Measurements from ENCODE around the gene ZNRF1. TPM values are rescaled to one million over a fixed set of nuclear protein-coding genes. Genes with fewer than 3 reads are reported as not detected.

The ZNRF1 gene
- total RNA-seq, 3 donors from 2014 or later (not counting 1 experiment from before 2014, with no cell fraction given) = 2.4 to 5.1 (median 3.4) TPM

- no peak overlapping the region for H3K27ac ChIP-seq (ENCODE audit: low read length)
- H3K9me3 ChIP-seq (ENCODE audit: control insufficient read depth, insufficient read depth, low read length) = peaks cover 4% of the 10 kb centered on the region
- no peak overlapping the region for H3K4me3 Mint-ChIP-seq
- H3K27me3 ChIP-seq (ENCODE audit: control insufficient read depth, insufficient read depth, low read length) = no peaks in the 10 kb centered on the region
- no peak for TF ChIP-seq CTCF (IDR thresholded peaks at IDR 0.05)
- H3K4me1 Mint-ChIP-seq = peaks cover under 1% of the 10 kb centered on the region in 2 donors
- intact Hi-C loops (cut with micrococcal nuclease) = no loop called here
- H3K36me3 ChIP-seq (ENCODE audit: control insufficient read depth, insufficient read depth, low read length) = no peaks in the 10 kb centered on the region
- no peaks in the 10 kb centered on the region for H3K27me3 Mint-ChIP-seq (ENCODE audit: low read depth in 2 of 2)
- H3K36me3 Mint-ChIP-seq = peaks cover 14% of the 10 kb centered on the region
- H3K27ac Mint-ChIP-seq = no peak overlapping the region
- WGBS (ENCODE audit: insufficient coverage) = no CpG with 5 or more reads among the region's 3 CpGs
- H3K4me3 ChIP-seq (ENCODE audit: low read length) = no peak overlapping the region
- ATAC-seq = no peak
- peaks cover 3 to 7% of the 10 kb centered on the region in 2 donors for H3K9me3 Mint-ChIP-seq
- H3K4me1 ChIP-seq (ENCODE audit: control insufficient read depth, insufficient read depth, low read length) = no peaks in the 10 kb centered on the region
- no peak for DNase-seq
These were observed 19.1 kb downstream of the ZNRF1 start for GRCh38 chr16:75017670-75018525.

GRCh38 chr16:75019007-75019406 lies 20.2 kb downstream of the ZNRF1 start:
- TF ChIP-seq CTCF (IDR thresholded peaks at IDR 0.05) = no peak
- no peaks in the 10 kb centered on the region for H3K27me3 ChIP-seq (ENCODE audit: control insufficient read depth, insufficient read depth, low read length)
- Mint-ChIP-seq H3K4me1 (no peaks in the 10 kb centered on the region), H3K9me3 (peaks cover 3 to 7% of the 10 kb centered on the region in 2 donors), H3K4me3 (no peak overlapping the region), H3K36me3 (peaks cover 14% of the 10 kb centered on the region), H3K27ac (no peak overlapping the region), H3K27me3 (ENCODE audit: low read depth in 2 of 2) (no peaks in the 10 kb centered on the region)
- peaks cover 4% of the 10 kb centered on the region for H3K9me3 ChIP-seq (ENCODE audit: control insufficient read depth, insufficient read depth, low read length)
- no peak overlapping the region for H3K27ac ChIP-seq (ENCODE audit: low read length)
- no peaks in the 10 kb centered on the region for H3K36me3 ChIP-seq (ENCODE audit: control insufficient read depth, insufficient read depth, low read length)
- H3K4me3 ChIP-seq (ENCODE audit: low read length) = no peak overlapping the region
- DNase-seq = no peak
- H3K4me1 ChIP-seq (ENCODE audit: control insufficient read depth, insufficient read depth, low read length) = no peaks in the 10 kb centered on the region
- intact Hi-C loops (cut with micrococcal nuclease) = no loop called here
- 83% methylated on average over 8 of the region's 8 CpGs for WGBS (ENCODE audit: insufficient coverage)
- ATAC-seq = no peak

- Histone ChIP-seq H3K4me3 (ENCODE audit: low read length) (no peak overlapping the region), H3K36me3 (ENCODE audit: control insufficient read depth, insufficient read depth, low read length) (no peaks in the 10 kb centered on the region), H3K27ac (ENCODE audit: low read length) (no peak overlapping the region), H3K4me1 (ENCODE audit: control insufficient read depth, insufficient read depth, low read length) (no peaks in the 10 kb centered on the region), H3K9me3 (ENCODE audit: control insufficient read depth, insufficient read depth, low read length) (peaks cover 4% of the 10 kb centered on the region), H3K27me3 (ENCODE audit: control insufficient read depth, insufficient read depth, low read length) (no peaks in the 10 kb centered on the region)
- Mint-ChIP-seq H3K27me3 (ENCODE audit: low read depth in 2 of 2) (no peaks in the 10 kb centered on the region), H3K4me3 (no peak overlapping the region), H3K36me3 (peaks cover 14% of the 10 kb centered on the region), H3K27ac (no peak overlapping the region), H3K4me1 (peaks cover 0 to 5% of the 10 kb centered on the region in 2 donors), H3K9me3 (peaks cover 3 to 7% of the 10 kb centered on the region in 2 donors)
- intact Hi-C loops (cut with micrococcal nuclease) = no loop called here
- DNase-seq (no peak), ATAC-seq (no peak)
- WGBS (ENCODE audit: insufficient coverage) = 91% methylated on average over 3 of the region's 7 CpGs
- no peak for TF ChIP-seq CTCF (IDR thresholded peaks at IDR 0.05)
These were observed 20.8 kb downstream of the ZNRF1 start for GRCh38 chr16:75019586-75019985.
